C4-2B (cell line): ENCODE results near the gene JAG2.

Experiments used
- H3K27ac ChIP-seq: fragments of 450-650 bp; 2 replicates; pipeline ENCODE4 v1.5.1; 2017
- CTCF ChIP-seq: fragments of 450-650 bp; conservative IDR thresholded peaks from 2 replicates; pipeline ENCODE4 v1.5.1; 2017; ENCODE audit warnings: mild to moderate bottlenecking
- ZFX ChIP-seq: fragments of 450-650 bp; IDR thresholded peaks from 2 replicates; pipeline ENCODE4 v1.6.1; 2017

The JAG2 gene

DNA sequence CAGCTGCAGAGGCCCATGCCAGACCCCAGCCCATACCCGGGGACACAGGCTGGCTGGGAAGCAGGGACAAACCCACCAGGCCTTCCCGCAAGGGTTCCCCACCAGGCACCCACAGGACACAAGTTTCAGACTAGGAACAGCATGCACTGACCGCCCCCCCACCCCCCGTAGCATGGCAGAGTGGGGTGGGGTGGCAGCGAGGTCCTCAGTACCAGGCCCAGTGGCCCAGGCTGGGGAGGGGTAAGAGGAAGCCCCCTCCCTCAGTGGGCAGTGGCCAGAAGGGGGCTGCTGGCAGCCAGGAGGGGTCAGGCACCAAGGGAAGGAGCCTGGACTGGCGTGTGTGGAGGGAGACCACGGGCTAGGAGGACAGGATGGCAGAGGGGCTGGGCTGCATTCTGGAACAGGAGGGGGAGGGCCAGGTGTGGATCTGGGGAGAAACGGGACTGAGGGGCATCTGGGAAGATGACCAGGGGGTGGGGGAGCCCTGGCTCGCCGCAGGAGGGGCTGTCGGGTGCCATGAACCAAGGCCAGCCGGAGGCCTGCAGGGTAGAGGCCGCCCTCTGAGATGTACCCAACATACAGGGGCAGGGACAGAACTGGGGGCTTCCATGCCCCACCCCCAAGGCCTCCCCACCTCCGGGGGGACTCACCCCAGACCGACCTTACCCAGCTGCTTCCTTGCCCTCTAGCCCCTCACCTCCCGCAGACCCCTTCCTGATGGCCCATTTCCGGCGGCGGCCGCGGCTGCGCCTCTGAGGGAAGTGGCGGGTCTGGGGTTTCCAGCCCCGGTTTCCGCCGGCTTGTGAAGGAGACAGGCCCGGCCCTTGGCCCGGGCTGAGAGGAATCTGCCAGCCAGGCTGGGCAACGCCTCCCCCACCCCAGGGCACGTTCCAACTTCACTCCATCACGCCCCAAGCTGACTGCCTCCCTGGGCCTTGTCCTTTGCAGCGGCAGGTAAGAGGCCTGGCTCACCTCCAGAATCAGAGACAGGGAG is 5.6 kb upstream of the JAG2 start:
- TF ChIP-seq CTCF (no peak), ZFX (no peak)
- H3K27ac ChIP-seq, result no peak overlapping the region

- no peak for TF ChIP-seq ZFX
- TF ChIP-seq CTCF, result no peak
- H3K27ac ChIP-seq, result no peak overlapping the region
These were observed 4.6 kb upstream of the JAG2 start for GRCh38 chr14:105173145-105173544.

DNA sequence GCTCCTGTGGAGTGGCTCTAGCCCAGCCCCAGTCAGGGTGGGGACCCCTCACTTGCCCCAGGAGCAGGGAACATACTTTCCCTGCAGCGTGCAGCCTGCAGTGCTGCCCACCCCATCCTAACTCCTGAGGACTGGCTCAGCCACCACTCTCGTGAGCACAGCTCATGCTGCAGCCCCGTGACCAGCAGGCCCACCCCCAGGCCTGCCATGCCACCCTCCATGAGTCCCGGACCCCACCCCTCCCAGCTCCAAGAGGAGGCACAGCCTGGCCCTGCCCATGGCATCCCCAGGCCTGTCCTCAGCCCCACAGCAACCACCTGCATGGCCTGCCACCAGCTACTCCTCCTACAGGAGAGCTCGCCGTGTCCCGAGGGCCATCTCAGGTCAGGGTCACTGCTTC is 3.9 kb upstream of the JAG2 start:
- no peak for TF ChIP-seq ZFX
- no peak for TF ChIP-seq CTCF
- no peak overlapping the region for H3K27ac ChIP-seq

DNA sequence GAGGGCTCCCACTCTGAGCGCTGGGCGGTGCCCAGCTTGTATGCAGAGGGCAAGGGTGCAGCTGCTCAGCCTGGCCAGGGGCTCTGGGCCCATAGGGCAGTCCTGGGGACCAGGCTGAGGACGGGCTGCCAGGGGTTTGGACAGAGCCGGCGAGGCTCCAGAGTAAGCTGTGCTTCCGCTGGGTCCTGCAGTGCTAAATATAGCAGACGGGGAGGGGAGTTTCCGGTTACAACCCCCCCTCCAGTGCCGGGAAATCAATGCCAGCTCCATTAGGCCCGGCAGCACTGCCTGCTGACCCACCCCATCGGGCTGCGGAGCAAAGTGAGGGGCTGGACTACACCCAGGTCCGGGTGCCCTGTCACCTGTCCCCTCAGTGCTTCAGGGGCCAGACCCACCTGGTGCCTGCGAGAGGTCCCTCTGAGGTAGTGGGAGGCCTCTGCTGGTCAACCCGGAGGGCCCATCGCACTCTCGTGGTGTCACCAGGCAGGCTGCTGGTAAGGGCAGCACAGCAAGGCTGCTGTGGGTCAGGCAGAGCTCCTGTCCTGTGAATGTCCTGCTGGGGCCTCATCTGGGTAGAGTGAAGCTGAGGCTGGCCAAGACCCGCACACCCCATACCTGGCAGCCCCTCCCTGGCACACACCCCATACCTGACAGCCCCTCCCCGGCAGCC is 2.6 kb upstream of the JAG2 start:
- no peak overlapping the region for H3K27ac ChIP-seq
- TF ChIP-seq ZFX (no peak), CTCF (no peak)

GRCh38 chr14:105169776-105170655 is 1.4 kb upstream of the JAG2 start:
- no peak for TF ChIP-seq CTCF
- no peak overlapping the region for H3K27ac ChIP-seq

DNA sequence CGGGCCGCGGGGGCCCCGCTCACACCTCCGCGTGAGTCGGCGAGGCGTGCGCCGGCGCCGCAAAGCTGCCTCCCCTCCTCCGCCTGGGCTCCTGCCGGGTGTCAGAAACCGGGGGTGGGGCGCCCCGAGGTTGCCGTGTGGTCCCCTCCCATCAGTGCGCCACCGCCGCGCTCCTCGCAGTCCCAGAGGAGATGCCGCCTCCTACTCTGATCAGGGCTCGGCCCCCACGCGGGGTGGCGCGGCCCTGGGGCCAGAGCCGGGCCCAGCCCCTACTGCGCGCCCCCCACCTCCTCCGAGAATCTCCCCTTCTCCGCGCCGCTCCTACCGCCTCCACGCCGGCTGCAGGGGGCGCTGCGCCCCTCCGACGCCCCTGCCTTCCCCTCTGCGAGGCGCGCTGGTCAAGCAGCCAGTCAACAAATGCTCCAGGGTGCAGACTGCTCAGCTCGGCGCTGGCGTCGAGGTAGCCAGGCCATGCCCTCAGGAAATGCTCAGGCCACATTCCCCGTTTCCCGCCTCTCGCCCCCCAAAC is 467 bp upstream of the JAG2 start:
- H3K27ac ChIP-seq, result peak overlapping the region; percentile 49
- TF ChIP-seq CTCF, result no peak; the same call in 1 of the 2 replicates
- no peak for TF ChIP-seq ZFX
